ENCODE data around the gene ARID1B. TPM values are rescaled to one million over a fixed set of nuclear protein-coding genes. Genes with fewer than 3 reads are reported as not detected.

ARID1B gene
- total and polyA plus RNA-seq, 4 donors = 7.0 to 49.0 (median 24.2) TPM

DNA sequence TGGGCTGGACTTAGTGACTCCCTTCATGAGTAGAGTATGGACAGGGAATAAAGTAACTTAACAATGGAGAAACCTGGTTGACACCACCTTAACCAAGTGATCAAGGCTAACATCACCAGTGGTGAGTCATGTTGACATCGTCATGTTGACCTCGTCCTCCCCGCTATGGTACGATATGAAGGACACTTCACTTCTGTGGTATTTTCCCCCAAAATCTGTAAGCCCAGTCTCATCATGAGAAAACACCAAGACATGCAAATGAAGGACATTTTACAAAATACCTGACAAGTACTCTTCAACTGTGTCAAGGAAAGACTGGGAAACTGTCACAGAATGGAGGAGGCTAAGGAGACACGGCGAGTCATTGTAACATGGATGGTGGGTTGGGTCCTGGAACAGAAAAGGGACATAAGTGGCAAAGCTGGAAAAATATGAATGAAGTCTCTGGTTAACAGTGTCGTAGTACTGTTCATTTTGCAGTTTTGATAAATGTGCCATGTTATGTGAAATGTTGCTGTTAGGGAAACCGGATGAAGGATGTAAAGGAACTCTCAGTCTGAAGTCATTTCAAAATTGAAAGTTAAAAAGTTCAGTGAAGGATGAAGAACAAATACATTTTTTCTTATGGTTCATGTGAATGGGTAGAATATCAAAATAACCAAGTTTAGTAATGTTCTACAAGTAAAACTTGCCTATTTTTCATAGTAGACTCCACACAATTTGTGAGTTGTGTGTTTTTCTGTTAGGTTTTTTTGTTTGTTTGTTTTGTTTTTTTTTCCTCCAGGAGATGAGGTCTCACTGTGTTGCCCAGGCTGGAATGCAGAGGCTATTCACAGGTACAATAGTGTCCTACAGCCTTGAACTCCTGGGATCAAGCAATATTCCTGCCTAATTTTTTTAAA, 298.6 kb downstream of the ARID1B start:
- no peak for DNase-seq (ENCODE audit: low spot score)
- Histone ChIP-seq H3K27me3 (ENCODE audit: control insufficient read depth in 4 of 4, insufficient read depth in 4 of 4, low read length in 3 of 4) (no peaks in the 10 kb centered on the region), H3K4me3 (ENCODE audit: low read depth in 1 of 3, low read length in 3 of 3) (no peak overlapping the region), H3K4me1 (ENCODE audit: control insufficient read depth in 4 of 4, insufficient read depth in 4 of 4, low read length in 3 of 4) (peaks cover 0 to 2% (median 0%) of the 10 kb centered on the region in 4 donors), H3K9me3 (ENCODE audit: control insufficient read depth in 4 of 4, low read length in 3 of 4) (no peaks in the 10 kb centered on the region), H3K9ac (ENCODE audit: low read depth in 1 of 2, low read length in 2 of 2) (no peak overlapping the region), H3K27ac (ENCODE audit: low read depth in 1 of 2, low read length in 2 of 2) (no peak overlapping the region), H3K36me3 (ENCODE audit: control insufficient read depth in 4 of 4, insufficient read depth in 3 of 4, low read depth in 1 of 4, low read length in 3 of 4) (no peaks in the 10 kb centered on the region)
- 94% methylated on average over 8 of the region's 8 CpGs for WGBS
- TF ChIP-seq HNF4A (conservative IDR thresholded peaks at IDR 0.05) (no peak), RXRA (IDR thresholded peaks at IDR 0.05) (no peak), TAF1 (conservative IDR thresholded peaks at IDR 0.05) (no peak), SP1 (IDR thresholded peaks at IDR 0.05) (no peak), MAX (IDR thresholded peaks at IDR 0.05) (no peak), ZBTB33 (IDR thresholded peaks at IDR 0.05) (no peak), FOXA2 (IDR thresholded peaks at IDR 0.05) (no peak), JUND (IDR thresholded peaks at IDR 0.05) (no peak)
- TF ChIP-seq, protein P1, sequence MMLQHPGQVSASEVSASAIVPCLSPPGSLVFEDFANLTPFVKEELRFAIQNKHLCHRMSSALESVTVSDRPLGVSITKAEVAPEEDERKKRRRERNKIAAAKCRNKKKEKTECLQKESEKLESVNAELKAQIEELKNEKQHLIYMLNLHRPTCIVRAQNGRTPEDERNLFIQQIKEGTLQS (IDR thresholded peaks at IDR 0.05) = no peak

DNA sequence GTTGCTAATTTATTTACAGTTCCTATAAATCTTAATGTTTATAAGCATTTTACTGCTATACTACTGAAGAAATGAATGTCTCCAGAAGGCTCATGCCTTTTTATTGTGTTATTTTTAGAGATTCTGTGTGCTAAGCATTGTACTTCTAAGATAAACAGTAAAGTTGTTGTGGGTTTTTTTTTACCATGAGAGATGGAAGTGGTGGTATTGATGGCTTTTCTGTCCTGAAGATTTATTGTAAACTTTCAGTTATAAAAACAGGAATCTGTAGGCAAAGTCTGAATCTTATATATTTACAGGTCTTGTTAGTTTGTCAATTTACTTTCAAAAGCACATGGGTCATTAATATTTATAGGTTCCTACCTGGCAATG, 299.3 kb downstream of the ARID1B start:
- no peak for DNase-seq (ENCODE audit: low spot score)
- H3K4me1 ChIP-seq (ENCODE audit: control insufficient read depth in 4 of 4, insufficient read depth in 4 of 4, low read length in 3 of 4) = peaks cover 0 to 2% (median 0%) of the 10 kb centered on the region in 4 donors
- H3K27ac ChIP-seq (ENCODE audit: low read depth in 1 of 2, low read length in 2 of 2) = no peak overlapping the region
- H3K36me3 ChIP-seq (ENCODE audit: control insufficient read depth in 4 of 4, insufficient read depth in 3 of 4, low read depth in 1 of 4, low read length in 3 of 4) = no peaks in the 10 kb centered on the region
- no peak overlapping the region for H3K9ac ChIP-seq (ENCODE audit: low read depth in 1 of 2, low read length in 2 of 2)
- TF ChIP-seq NR2F2 (IDR thresholded peaks at IDR 0.05) (no peak), RXRA (IDR thresholded peaks at IDR 0.05) (no peak), EGR1 (IDR thresholded peaks at IDR 0.05; ENCODE audit: low read depth in 2 of 2) (no peak), CTCF (IDR thresholded peaks at IDR 0.05; ENCODE audit: low read depth, low read length, missing input control) (no peak), YY1 (IDR thresholded peaks at IDR 0.05) (no peak), GABPA (IDR thresholded peaks at IDR 0.05 in 1 of 2, conservative IDR thresholded peaks at IDR 0.05 in 1 of 2) (no peak), TAF1 (conservative IDR thresholded peaks at IDR 0.05) (no peak), HNF4G (IDR thresholded peaks at IDR 0.05) (no peak), MAX (IDR thresholded peaks at IDR 0.05) (no peak), ZBTB33 (IDR thresholded peaks at IDR 0.05) (no peak), JUND (IDR thresholded peaks at IDR 0.05) (no peak)
- TF ChIP-seq, protein P2, sequence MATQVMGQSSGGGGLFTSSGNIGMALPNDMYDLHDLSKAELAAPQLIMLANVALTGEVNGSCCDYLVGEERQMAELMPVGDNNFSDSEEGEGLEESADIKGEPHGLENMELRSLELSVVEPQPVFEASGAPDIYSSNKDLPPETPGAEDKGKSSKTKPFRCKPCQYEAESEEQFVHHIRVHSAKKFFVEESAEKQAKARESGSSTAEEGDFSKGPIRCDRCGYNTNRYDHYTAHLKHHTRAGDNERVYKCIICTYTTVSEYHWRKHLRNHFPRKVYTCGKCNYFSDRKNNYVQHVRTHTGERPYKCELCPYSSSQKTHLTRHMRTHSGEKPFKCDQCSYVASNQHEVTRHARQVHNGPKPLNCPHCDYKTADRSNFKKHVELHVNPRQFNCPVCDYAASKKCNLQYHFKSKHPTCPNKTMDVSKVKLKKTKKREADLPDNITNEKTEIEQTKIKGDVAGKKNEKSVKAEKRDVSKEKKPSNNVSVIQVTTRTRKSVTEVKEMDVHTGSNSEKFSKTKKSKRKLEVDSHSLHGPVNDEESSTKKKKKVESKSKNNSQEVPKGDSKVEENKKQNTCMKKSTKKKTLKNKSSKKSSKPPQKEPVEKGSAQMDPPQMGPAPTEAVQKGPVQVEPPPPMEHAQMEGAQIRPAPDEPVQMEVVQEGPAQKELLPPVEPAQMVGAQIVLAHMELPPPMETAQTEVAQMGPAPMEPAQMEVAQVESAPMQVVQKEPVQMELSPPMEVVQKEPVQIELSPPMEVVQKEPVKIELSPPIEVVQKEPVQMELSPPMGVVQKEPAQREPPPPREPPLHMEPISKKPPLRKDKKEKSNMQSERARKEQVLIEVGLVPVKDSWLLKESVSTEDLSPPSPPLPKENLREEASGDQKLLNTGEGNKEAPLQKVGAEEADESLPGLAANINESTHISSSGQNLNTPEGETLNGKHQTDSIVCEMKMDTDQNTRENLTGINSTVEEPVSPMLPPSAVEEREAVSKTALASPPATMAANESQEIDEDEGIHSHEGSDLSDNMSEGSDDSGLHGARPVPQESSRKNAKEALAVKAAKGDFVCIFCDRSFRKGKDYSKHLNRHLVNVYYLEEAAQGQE (IDR thresholded peaks at IDR 0.05) = no peak
- H3K9me3 ChIP-seq (ENCODE audit: control insufficient read depth in 4 of 4, low read length in 3 of 4) = no peaks in the 10 kb centered on the region
- H3K4me3 ChIP-seq (ENCODE audit: low read depth in 1 of 3, low read length in 3 of 3) = no peak overlapping the region
- H3K27me3 ChIP-seq (ENCODE audit: control insufficient read depth in 4 of 4, insufficient read depth in 4 of 4, low read length in 3 of 4) = no peaks in the 10 kb centered on the region

Measured in liver (tissue), 9 donors.